H1 (cell line): ENCODE results near the gene KCTD3. TPM values are rescaled to one million over a fixed set of nuclear protein-coding genes. Genes with fewer than 3 reads are reported as not detected.

Experiments
- ZNF274 ChIP-seq: IDR thresholded peaks from 2 replicates; pipeline ENCODE4 v1.7.0; 2012; ENCODE audit warnings: low read length, borderline replicate concordance; ENCODE audit errors: extremely low read depth
- polyA plus RNA-seq, 7 experiments: library from polyadenylated mRNA; depleted of rRNA in 3 of 7; stranded (reverse) in 5 of 7; unstranded in 2 of 7; fragments of >200 nt in 5 of 7; fragments of 200-250 nt in 2 of 7; gene quantifications; 1 replicate in 5 of 7; 2 replicates in 1 of 7; 4 replicates in 1 of 7; pipeline versions ENCODE4 v1.2.1 to v1.2.3, GENCODE V29; 2011 to 2013; ENCODE audit warnings: missing spikeins in 2 of 7, mixed read lengths in 2 of 7
- total RNA-seq: library from RNA; stranded (reverse); fragmentation: NEBNext Ultra II Directional; extraction: Animal tissue kit (Norgen Biotek cat#: 25700); gene quantifications from 2 replicates; pipeline ENCODE4 v1.2.1, GENCODE V29; 2021

Gene KCTD3
- total and polyA plus RNA-seq, 2 of the 8 experiments (the other 6 are each of a cell fraction or from before 2014, with no cell fraction given): 43.0 to 55.6 TPM

DNA sequence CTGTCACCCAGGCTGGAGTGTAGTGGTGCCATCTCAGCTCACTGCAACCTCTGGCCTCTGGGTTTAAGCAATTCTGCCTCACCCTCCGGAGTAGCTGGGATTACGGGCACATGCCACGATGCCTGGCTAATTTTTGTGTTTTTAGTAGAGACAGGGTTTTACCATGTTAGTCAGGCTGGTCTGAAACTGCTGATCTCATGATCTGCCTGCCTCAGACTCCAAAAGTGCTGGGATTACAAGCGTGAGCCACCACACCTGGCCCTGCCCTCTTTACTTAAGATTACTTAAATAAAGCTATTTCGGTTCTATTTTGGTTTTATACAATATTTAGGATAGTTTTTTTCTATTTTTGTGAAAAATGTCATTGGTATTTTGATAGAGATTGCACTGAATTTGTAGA, 15.3 kb upstream of the KCTD3 start (continued):
- TF ChIP-seq ZNF274: no peak
